Neural cell (in vitro differentiated cells): ENCODE measurements around the gene CDKAL1. TPM values are rescaled to one million over a fixed set of nuclear protein-coding genes. Genes with fewer than 3 reads are reported as not detected.

Experiments used
- H2AFZ ChIP-seq: fragments of 200-600, 300-800 bp; sonication (generic), shearing (Covaris generic); 2 replicates; pipeline ENCODE4 v1.6.0; 2014; ENCODE audit warnings: low read depth, mild to moderate bottlenecking, antibody characterized with exemption, low read length, moderate library complexity
- H3F3A ChIP-seq: fragments of 200-600 bp; shearing (Covaris generic); 2 replicates; pipeline ENCODE4 v1.6.1; 2016; ENCODE audit warnings: mild to moderate bottlenecking, moderate library complexity, mixed read lengths, antibody characterized with exemption, low read length; ENCODE audit not compliant: insufficient read depth, poor library complexity, severe bottlenecking
- H3K27ac ChIP-seq: fragments of 200-600, 300-800 bp; sonication (generic), shearing (Covaris generic); 2 replicates; pipeline ENCODE4 v1.5.1; 2014; ENCODE audit warnings: mild to moderate bottlenecking, low read length, moderate library complexity
- H3K27me3 ChIP-seq: fragments of 300-800, 200-600 bp; sonication (generic), shearing (Covaris generic); 2 replicates; pipeline ENCODE4 v1.6.0; 2014; ENCODE audit warnings: mild to moderate bottlenecking, low read depth, low read length, moderate library complexity; ENCODE audit not compliant: insufficient read depth
- H3K36me3 ChIP-seq: fragments of 300-800, 200-600 bp; sonication (generic), shearing (Covaris generic); 2 replicates; pipeline ENCODE4 v1.5.1; 2014; ENCODE audit warnings: mild to moderate bottlenecking, antibody characterized with exemption, low read length, moderate library complexity; ENCODE audit not compliant: insufficient read depth
- H3K4me2 ChIP-seq: fragments of 300-800, 200-600 bp; sonication (generic), shearing (Covaris generic); 2 replicates; pipeline ENCODE4 v1.6.0; 2014; ENCODE audit warnings: mild to moderate bottlenecking, low read length
- H3K4me3 ChIP-seq: fragments of 300-800, 200-600 bp; sonication (generic), shearing (Covaris generic); 2 replicates; pipeline ENCODE4 v1.5.1; 2014; ENCODE audit warnings: mild to moderate bottlenecking, low read length, moderate library complexity
- H3K79me2 ChIP-seq: fragments of 200-600 bp; shearing (Covaris generic); replicated peaks from 2 replicates; pipeline ENCODE4 v1.6.0; 2014; ENCODE audit warnings: mild to moderate bottlenecking, low read length, moderate library complexity; ENCODE audit not compliant: insufficient read depth
- H3K9ac ChIP-seq: fragments of 300-800, 200-600 bp; sonication (generic), shearing (Covaris generic); 2 replicates; pipeline ENCODE4 v1.6.1; 2016; ENCODE audit warnings: mild to moderate bottlenecking, low read length, mixed read lengths
- H3K9me2 ChIP-seq: fragments of 200-600 bp; shearing (Covaris generic); 2 replicates; pipeline ENCODE4 v1.6.1; 2016; ENCODE audit warnings: mild to moderate bottlenecking, low read length, mixed read lengths; ENCODE audit not compliant: insufficient read depth
- H3K9me3 ChIP-seq: fragments of 200-600, 300-800 bp; sonication (generic), shearing (Covaris generic); 2 replicates; pipeline ENCODE4 v1.6.1; 2016; ENCODE audit warnings: mild to moderate bottlenecking, mixed run types, low read length, moderate library complexity, mixed read lengths
- H4K20me1 ChIP-seq: fragments of 200-600 bp; shearing (Covaris generic); 2 replicates; pipeline ENCODE4 v1.6.1; 2016; ENCODE audit warnings: mild to moderate bottlenecking, mixed run types; ENCODE audit not compliant: insufficient read depth
- EP300 ChIP-seq: fragments of 450-650 bp; conservative IDR thresholded peaks from 2 replicates; pipeline ENCODE4 v1.6.1; 2014; ENCODE audit warnings: antibody characterized with exemption, mild to moderate bottlenecking, moderate library complexity; ENCODE audit not compliant: poor library complexity, severe bottlenecking
- EZH2 ChIP-seq: fragments of 200-600, 300-800 bp; shearing (Covaris generic), sonication (generic); IDR thresholded peaks from 2 replicates; pipeline ENCODE4 v1.6.1; 2014; ENCODE audit warnings: antibody characterized with exemption, low read length, borderline replicate concordance, mild to moderate bottlenecking; ENCODE audit not compliant: insufficient read depth, poor library complexity, severe bottlenecking
- MXI1 ChIP-seq: fragments of 450-650 bp; conservative IDR thresholded peaks from 2 replicates; pipeline ENCODE4 v1.6.1; 2014; ENCODE audit warnings: antibody characterized with exemption, mild to moderate bottlenecking; ENCODE audit not compliant: poor library complexity, severe bottlenecking
- POLR2AphosphoS5 ChIP-seq: IDR thresholded peaks from 2 replicates; pipeline ENCODE4 v1.6.1; 2012
- RAD21 ChIP-seq: fragments of 450-650 bp; conservative IDR thresholded peaks from 2 replicates; pipeline ENCODE4 v1.6.1; 2014; ENCODE audit warnings: antibody characterized with exemption, mild to moderate bottlenecking, moderate library complexity
- SMC3 ChIP-seq: fragments of 450-650 bp; conservative IDR thresholded peaks from 2 replicates; pipeline ENCODE4 v1.6.1; 2014; ENCODE audit warnings: antibody characterized with exemption, mild to moderate bottlenecking, moderate library complexity; ENCODE audit not compliant: poor library complexity
- TAF1 ChIP-seq: IDR thresholded peaks from 2 replicates; pipeline ENCODE4 v1.6.1; 2012; ENCODE audit warnings: low read depth
- polyA plus RNA-seq: library from polyadenylated mRNA; depleted of rRNA; stranded (reverse); fragments of >200 nt; gene quantifications from 2 replicates; pipeline ENCODE4 v1.2.3, GENCODE V29; 2014
- TF ChIP-seq, protein P1 (sequence below): fragments of 450-650 bp; IDR thresholded peaks from 2 replicates; pipeline ENCODE4 v1.5.1; 2014; ENCODE audit warnings: antibody characterized with exemption, mild to moderate bottlenecking, moderate library complexity; ENCODE audit not compliant: poor library complexity, severe bottlenecking
- TF ChIP-seq, protein P2 (sequence below): IDR thresholded peaks from 2 replicates; pipeline ENCODE4 v1.6.1; 2012; ENCODE audit warnings: borderline replicate concordance

CDKAL1 gene
- polyA plus RNA-seq, 1 donor from 2014 or later = 10.7 TPM

DNA sequence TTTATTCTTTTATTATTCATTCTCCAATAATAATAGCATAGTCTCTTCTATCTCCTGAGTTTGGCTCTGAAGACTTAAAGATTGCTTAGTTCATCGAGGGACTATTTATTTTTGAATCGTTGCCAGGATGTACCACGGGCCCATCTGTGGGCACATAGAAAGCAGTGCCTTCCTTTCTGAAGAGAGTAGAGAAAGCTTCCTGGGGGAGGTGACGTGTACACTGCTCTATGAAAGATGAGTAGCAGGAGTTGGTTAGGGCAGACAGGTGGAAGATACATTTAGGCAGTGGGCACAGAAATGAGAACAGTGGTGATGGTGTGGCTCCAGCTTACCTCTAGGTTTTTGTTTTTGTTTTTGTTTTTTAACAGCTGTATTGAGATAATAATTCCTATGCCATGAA is 98.4 kb downstream of the CDKAL1 start:
- no peak overlapping the region for H2AFZ ChIP-seq
- no peak overlapping the region for H3K27ac ChIP-seq
- H3K9me3 ChIP-seq = no peaks in the 10 kb centered on the region
- no peak overlapping the region for H3K9ac ChIP-seq
- H3F3A ChIP-seq = no peaks in the 10 kb centered on the region
- H3K4me2 ChIP-seq = no peak overlapping the region
- no peaks in the 10 kb centered on the region for H3K9me2 ChIP-seq
- H4K20me1 ChIP-seq = no peaks in the 10 kb centered on the region
- no peaks in the 10 kb centered on the region for H3K27me3 ChIP-seq
- H3K79me2 ChIP-seq = no peaks in the 10 kb centered on the region
- TF ChIP-seq, protein P1, sequence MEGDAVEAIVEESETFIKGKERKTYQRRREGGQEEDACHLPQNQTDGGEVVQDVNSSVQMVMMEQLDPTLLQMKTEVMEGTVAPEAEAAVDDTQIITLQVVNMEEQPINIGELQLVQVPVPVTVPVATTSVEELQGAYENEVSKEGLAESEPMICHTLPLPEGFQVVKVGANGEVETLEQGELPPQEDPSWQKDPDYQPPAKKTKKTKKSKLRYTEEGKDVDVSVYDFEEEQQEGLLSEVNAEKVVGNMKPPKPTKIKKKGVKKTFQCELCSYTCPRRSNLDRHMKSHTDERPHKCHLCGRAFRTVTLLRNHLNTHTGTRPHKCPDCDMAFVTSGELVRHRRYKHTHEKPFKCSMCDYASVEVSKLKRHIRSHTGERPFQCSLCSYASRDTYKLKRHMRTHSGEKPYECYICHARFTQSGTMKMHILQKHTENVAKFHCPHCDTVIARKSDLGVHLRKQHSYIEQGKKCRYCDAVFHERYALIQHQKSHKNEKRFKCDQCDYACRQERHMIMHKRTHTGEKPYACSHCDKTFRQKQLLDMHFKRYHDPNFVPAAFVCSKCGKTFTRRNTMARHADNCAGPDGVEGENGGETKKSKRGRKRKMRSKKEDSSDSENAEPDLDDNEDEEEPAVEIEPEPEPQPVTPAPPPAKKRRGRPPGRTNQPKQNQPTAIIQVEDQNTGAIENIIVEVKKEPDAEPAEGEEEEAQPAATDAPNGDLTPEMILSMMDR = no peak
- TF ChIP-seq EZH2 (no peak), MXI1 (no peak), POLR2AphosphoS5 (no peak), EP300 (no peak), SMC3 (no peak), TAF1 (no peak), RAD21 (no peak)
- TF ChIP-seq, protein P2, sequence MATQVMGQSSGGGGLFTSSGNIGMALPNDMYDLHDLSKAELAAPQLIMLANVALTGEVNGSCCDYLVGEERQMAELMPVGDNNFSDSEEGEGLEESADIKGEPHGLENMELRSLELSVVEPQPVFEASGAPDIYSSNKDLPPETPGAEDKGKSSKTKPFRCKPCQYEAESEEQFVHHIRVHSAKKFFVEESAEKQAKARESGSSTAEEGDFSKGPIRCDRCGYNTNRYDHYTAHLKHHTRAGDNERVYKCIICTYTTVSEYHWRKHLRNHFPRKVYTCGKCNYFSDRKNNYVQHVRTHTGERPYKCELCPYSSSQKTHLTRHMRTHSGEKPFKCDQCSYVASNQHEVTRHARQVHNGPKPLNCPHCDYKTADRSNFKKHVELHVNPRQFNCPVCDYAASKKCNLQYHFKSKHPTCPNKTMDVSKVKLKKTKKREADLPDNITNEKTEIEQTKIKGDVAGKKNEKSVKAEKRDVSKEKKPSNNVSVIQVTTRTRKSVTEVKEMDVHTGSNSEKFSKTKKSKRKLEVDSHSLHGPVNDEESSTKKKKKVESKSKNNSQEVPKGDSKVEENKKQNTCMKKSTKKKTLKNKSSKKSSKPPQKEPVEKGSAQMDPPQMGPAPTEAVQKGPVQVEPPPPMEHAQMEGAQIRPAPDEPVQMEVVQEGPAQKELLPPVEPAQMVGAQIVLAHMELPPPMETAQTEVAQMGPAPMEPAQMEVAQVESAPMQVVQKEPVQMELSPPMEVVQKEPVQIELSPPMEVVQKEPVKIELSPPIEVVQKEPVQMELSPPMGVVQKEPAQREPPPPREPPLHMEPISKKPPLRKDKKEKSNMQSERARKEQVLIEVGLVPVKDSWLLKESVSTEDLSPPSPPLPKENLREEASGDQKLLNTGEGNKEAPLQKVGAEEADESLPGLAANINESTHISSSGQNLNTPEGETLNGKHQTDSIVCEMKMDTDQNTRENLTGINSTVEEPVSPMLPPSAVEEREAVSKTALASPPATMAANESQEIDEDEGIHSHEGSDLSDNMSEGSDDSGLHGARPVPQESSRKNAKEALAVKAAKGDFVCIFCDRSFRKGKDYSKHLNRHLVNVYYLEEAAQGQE = no peak
- no peak overlapping the region for H3K4me3 ChIP-seq
- H3K36me3 ChIP-seq = no peaks in the 10 kb centered on the region

DNA sequence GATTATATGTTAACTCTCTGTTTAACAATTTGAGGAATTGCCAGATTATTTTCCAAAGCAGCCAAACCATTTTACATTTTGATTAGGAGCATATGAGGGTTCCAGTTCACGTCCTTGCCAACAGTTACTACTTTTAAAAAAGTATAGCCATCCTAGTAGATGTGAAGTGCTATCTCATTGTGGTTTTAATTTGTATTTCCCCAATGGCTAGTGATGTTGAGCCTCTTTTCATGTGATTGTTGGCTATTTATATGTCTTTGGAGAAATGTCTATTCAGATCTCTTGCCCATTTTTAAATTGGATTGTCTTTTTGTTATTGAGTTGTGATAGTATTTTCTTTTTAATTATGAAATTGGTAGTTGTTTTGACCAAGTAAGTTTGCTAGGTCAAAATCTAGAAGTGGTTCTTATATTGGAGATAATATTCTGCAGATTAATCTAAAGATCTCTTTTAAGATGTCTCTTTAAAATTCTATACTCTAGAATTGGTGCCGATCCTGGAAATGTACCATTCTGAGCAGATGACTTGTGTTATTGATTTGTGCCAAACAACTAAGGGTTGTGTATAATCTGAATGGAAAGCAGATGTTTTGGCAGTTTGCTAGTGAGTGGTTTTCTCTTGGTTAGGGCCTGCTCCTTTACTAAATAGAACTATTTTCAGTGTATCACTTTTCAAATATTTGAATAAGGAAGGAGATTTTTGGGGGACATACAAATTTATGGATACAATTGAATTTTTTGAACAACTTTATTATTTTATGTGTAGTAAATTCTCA is 99.5 kb downstream of the CDKAL1 start:
- Histone ChIP-seq H3K4me2 (no peak overlapping the region), H3K36me3 (no peaks in the 10 kb centered on the region), H3K4me3 (no peak overlapping the region), H3K9me3 (no peaks in the 10 kb centered on the region), H3K79me2 (no peaks in the 10 kb centered on the region), H3K27me3 (no peaks in the 10 kb centered on the region), H4K20me1 (no peaks in the 10 kb centered on the region), H3K9ac (no peak overlapping the region), H3F3A (no peaks in the 10 kb centered on the region), H2AFZ (no peak overlapping the region), H3K27ac (no peak overlapping the region), H3K9me2 (no peaks in the 10 kb centered on the region)
- TF ChIP-seq POLR2AphosphoS5 (no peak), RAD21 (no peak), EZH2 (no peak), TAF1 (no peak), SMC3 (no peak)
- TF ChIP-seq, protein P2 = no peak
